HG03442 (cell line): ENCODE data around the gene PCDH1.

Experiments
- ATAC-seq: cut with Tn5 transposase; IDR thresholded peaks from one replicate; pipeline ENCODE4 v1.9.1; 2021; ENCODE audit warnings: mild to moderate bottlenecking, moderate library complexity; ENCODE audit not compliant: unreplicated experiment

PCDH1 gene

GRCh38 chr5:141812512-141812911 is 65.7 kb downstream of the PCDH1 start:
- no peak for ATAC-seq

- ATAC-seq = peak; percentile 74
Measured at GRCh38 chr5:141811287-141812155, 66.7 kb downstream of the PCDH1 start.

- no peak for ATAC-seq
Measured at GRCh38 chr5:141810702-141811101, 67.5 kb downstream of the PCDH1 start.

GRCh38 chr5:141809380-141810096 is 68.7 kb downstream of the PCDH1 start:
- no peak for ATAC-seq

DNA sequence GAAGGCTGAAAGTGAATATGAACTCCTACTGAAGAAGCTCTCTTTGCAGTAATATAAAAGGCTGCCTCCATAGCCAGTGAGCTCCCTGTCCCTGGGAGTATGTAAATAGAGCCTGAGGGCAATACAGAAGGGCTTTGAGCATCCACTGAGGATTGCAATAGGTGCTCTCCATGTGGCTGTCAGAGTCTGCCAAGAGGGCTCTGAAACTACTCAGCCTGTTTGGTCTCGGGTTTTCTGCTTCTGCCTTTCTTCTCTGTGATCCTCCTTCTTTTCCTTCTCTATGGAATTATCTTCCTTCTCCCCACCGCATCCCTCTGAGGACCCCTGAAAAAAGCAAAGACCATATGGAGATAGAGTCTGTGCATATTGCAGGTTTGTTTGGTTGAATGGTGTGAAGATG is 69.4 kb downstream of the PCDH1 start:
- no peak for ATAC-seq

DNA sequence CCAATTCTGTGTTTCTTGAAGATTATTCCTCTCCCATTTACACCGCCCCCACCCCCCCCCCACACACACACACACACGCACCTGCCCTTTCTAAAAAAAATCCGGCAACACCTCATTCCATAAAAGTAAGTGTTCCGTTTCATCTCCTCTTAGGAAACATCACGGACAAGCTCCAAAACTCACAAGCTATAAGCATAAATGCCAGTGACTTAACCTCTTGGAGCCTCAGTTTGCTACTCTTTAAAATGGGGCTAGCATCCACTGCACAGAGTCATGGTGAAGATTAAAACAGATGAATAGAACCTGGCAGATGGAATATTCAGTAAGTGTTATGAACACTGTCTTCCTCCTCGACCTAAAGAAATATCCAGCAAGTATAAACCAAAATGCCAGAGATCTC is 70.5 kb downstream of the PCDH1 start:
- ATAC-seq = no peak

GRCh38 chr5:141807329-141807728 is 70.9 kb downstream of the PCDH1 start:
- ATAC-seq = no peak

- no peak for ATAC-seq
Measured at GRCh38 chr5:141806626-141807025, 71.6 kb downstream of the PCDH1 start.

DNA sequence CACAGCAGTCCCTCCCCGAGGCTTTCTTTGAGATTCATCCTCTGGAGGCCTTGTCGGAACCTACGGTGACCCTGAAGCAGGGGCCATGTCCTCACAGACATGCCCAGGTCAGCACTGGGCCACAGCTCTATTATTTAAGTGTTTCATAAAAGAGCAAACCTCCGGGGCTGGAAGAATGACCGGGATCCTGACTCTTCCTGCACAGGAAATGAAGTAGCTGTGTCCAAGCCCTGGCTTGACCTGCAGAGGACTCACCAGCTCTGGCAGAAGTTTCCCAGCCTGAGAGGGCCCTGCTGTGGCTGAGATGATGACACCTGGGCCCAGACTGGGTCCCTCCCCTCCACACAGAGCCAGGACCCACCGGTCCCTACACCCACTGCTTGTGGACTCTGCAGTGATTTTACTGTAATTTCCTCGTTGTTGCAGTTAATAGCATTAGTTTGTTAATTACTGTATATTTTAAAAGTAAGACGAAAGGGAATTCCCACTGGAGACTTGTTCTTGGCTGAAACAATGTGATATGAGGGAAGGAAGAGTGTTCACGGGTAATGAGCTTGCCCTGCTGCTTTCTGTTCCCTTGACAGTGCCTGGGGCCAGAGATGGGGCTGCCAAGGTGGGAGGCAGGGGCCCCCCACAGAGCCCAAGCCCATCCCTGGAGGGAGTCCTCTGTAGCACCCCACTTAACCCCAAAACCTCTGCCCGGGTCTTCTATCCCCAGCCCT is 72.2 kb downstream of the PCDH1 start:
- no peak for ATAC-seq

DNA sequence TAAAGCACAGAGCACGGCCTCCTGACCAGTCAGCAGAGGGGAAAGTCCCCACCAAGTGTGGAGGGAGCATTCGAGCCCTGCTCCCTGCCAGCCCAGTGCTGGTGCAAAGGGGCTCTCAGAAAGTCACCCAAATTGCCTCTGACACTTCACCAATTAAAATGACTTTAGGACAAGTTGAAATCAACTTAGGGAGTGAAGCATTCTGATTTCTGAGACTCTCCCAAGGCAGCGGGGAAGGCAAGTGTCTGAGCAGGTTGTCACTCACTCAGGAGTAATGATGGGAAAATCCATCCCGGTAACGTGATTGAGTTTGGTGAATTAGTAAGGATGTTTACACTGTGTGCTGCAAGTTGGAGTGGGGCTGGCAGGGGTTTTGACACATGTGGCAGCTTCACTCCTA is 73.7 kb downstream of the PCDH1 start:
- no peak for ATAC-seq
